Measurements from ENCODE around the gene SHH.

SHH gene

GRCh38 chr7:155808549-155809331 is 3.5 kb downstream of the SHH start:
- intact Hi-C loops (cut with DNase I) = no loop called here
- DNase-seq = peak in 3 of 10 donors; percentile 77 to 84 (median 78)

GRCh38 chr7:155807789-155808548 is 4.3 kb downstream of the SHH start:
- intact Hi-C loops (cut with DNase I) = no loop called here
- peak in 1 of 10 donors; percentile 64 for DNase-seq

- DNase-seq = peak in 1 of 10 donors; percentile 86
- intact Hi-C loops (cut with DNase I) = no loop called here
Observed at GRCh38 chr7:155807065-155807671, 5.1 kb downstream of the SHH start.

GRCh38 chr7:155806096-155806871 is 6.0 kb downstream of the SHH start:
- intact Hi-C loops (cut with DNase I) = no loop called here
- peak in 1 of 10 donors; percentile 79 for DNase-seq

GRCh38 chr7:155805826-155806095 is 6.5 kb downstream of the SHH start:
- DNase-seq = no peak

GRCh38 chr7:155804897-155805825 is 7.1 kb downstream of the SHH start:
- DNase-seq = peak in 9 of 10 donors; percentile 39 to 96 (median 69)
- intact Hi-C loops (cut with DNase I) = no loop called here

More at GRCh38 chr7:155805826-155806095, 6.5 kb downstream of the SHH start:
- intact Hi-C loops (cut with DNase I) = no loop called here

DNA sequence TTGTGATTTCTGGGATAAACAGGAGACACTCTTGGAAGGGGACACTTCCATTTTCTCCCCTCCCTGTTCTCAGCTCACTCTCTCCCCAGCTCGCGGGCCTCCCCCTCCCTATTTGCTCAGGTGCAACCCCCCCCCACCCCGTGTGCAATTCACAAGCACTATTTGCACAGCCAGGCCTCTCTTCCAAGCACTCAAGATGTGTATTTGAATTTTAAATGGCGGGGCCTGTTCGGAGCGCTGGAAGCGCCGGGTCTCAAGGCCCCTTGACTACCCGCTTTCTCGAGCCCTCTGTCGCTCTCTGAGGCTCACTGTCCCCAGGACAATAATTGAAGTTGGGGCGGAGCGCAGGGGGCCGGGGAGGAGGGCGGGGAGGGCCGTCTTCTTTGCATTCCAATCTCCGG is 7.8 kb downstream of the SHH start:
- peak in 1 of 10 donors; percentile 16 for DNase-seq
- intact Hi-C loops (cut with DNase I) = no loop called here

GRCh38 chr7:155803418-155804376 is 8.6 kb downstream of the SHH start:
- DNase-seq = peak in 3 of 10 donors; percentile 69 to 83 (median 74)
- intact Hi-C loops (cut with DNase I) = no loop called here

DNA sequence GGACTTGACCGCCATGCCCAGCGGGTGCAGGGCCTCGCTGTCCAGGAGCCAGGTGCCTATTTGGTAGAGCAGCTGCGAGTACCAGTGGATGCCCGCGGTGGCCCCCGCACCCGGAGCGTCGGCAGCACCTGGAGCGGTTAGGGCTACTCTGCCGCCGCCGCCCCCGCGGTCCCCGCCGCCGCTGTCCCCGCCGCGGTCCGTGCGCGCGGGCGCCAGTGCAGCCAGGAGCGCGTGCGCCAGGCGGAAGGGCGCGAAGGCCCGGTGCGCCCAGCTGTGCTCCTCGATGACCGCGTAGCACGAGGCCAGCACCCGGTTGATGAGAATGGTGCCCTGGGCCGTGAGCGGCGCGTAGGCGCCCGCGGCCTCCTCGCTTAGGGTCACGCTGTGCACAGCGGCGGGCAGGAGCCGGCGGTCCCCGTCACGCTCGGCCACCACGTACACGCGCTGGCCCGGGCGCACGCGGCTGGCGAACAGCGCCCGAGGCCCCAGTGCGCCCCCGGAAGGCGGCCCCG is 9.3 kb downstream of the SHH start:
- intact Hi-C loops (cut with DNase I) = no loop called here
- DNase-seq = peak in 1 of 10 donors; percentile 79

DNA sequence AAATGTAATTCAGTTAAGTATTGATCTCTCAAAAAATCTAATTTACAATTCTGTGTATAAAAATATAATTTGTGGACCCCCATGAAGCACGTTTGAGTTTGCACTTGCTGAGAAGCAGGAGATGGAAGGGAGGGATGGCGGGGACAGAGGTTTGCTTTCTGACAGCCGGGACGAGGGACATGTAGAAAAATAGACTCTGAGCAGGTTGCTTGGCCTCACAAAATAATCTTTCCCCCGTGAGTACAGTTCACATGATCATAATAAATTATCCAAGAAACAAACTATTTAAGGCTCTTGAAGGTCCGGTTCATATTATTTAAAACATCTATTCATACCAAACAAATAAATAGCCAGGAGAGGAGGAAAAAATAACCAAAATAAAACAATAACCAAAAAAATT is 10.0 kb downstream of the SHH start:
- DNase-seq = peak in 1 of 10 donors; percentile 50
- intact Hi-C loops (cut with DNase I) = no loop called here

DNA sequence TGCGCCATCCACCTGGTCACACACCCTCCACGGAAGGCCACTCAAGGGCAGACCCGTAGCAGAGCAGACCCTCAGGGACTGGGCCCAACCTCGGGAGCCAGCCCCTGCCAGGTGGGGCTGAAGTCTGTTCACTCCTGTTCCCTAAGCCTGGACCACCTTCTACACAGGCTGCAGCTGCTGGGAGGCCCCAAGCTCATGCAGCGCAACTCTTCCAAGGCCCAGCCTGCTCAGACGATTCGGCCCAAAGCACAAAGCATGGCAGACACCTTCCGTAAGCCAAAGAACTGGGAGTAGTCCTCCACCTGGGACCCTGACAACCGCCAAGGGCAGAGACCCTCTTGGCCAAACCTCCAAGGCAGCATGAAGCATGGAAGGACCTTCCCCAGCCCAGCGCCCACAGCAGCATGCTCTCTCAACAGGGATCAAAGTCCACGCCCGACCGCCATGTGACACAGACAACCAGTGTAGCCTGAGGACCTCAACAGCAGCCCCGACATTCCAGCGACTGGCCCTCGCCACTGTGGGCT is 11.5 kb downstream of the SHH start:
- DNase-seq = peak in 2 of 10 donors; percentile 61 to 80
- intact Hi-C loops (cut with DNase I) = no loop called here

GRCh38 chr7:155800301-155800700 is 12.0 kb downstream of the SHH start:
- intact Hi-C loops (cut with DNase I) = no loop called here
- peak in 1 of 10 donors; percentile 43 for DNase-seq

- DNase-seq = peak in 3 of 10 donors; percentile 78 to 80 (median 80)
- intact Hi-C loops (cut with DNase I) = loop anchor here (5.0 kb wide), 1 partner anchor 963 kb away; no protein-coding TSS in a partner anchor
Observed at GRCh38 chr7:155799514-155799913, 12.7 kb downstream of the SHH start.

- intact Hi-C loops (cut with DNase I) = loop anchor here (5.0 kb wide), 1 partner anchor 963 kb away; no protein-coding TSS in a partner anchor
- peak in 2 of 10 donors; percentile 54 to 76 for DNase-seq
Observed at GRCh38 chr7:155798673-155799439, 13.4 kb downstream of the SHH start.

GRCh38 chr7:155797262-155798250 is 14.7 kb downstream of the SHH start:
- peak in 2 of 10 donors; percentile 60 to 75 for DNase-seq
- intact Hi-C loops (cut with DNase I) = loop anchor here (2.0 to 5.0 kb wide), 3 partner anchors 675 to 1019 kb away; no protein-coding TSS in a partner anchor

Measured in posterior cingulate gyrus (tissue), 11 donors.